Ovary (tissue), 9 donors: ENCODE results near the gene ADAMTS17. TPM values are rescaled to one million over a fixed set of nuclear protein-coding genes. Genes with fewer than 3 reads are reported as not detected.

Source experiments
- DNase-seq, 5 donors: peaks; one replicate each; pipeline ENCODE4 v3.0.0-alpha.2; 2019 to 2020
- H3K27ac ChIP-seq, 2 donors: fragments of 200-600 bp; one replicate each; pipeline versions ENCODE4 v1.5.1 to v1.8.0; 2019 to 2022
- H3K27me3 ChIP-seq: fragments of 200-600 bp; one replicate; pipeline ENCODE4 v1.8.0; 2022
- H3K36me3 ChIP-seq: fragments of 200-600 bp; sonication (generic); one replicate; pipeline ENCODE4 v1.5.1; 2019
- H3K4me1 ChIP-seq: one replicate; pipeline ENCODE4 v1.8.1; 2013; ENCODE audit warnings: mild to moderate bottlenecking, moderate library complexity; ENCODE audit not compliant: insufficient read depth
- H3K4me3 ChIP-seq: fragments of 200-600 bp; sonication (generic); one replicate; pipeline ENCODE4 v1.5.1; 2017
- H3K9me3 ChIP-seq, 2 donors: fragments of 200-600 bp in 1 of 2; sonication (generic) in 1 of 2; one replicate each; pipeline versions ENCODE4 v1.5.1 to v1.8.1; 2013 to 2019; ENCODE audit warnings: mild to moderate bottlenecking in 1 of 2, moderate library complexity in 1 of 2
- CTCF ChIP-seq, 3 donors: fragments of 450-650 bp in 2 of 3; fragments of 200-600 bp in 1 of 3; IDR thresholded peaks; one replicate each; pipeline versions ENCODE4 v1.5.1 to v1.8.0; 2016 to 2022; ENCODE audit warnings: antibody characterized with exemption in 3 of 3, mild to moderate bottlenecking in 1 of 3
- EP300 ChIP-seq: sonication (generic); formaldehyde crosslinking; IDR thresholded peaks from one replicate; pipeline ENCODE4 v1.6.1; 2017; ENCODE audit warnings: antibody characterized with exemption
- POLR2A ChIP-seq: fragments of 450-650 bp; IDR thresholded peaks from one replicate; pipeline ENCODE4 v1.6.1; 2017; ENCODE audit warnings: antibody characterized with exemption, mild to moderate bottlenecking, moderate library complexity
- WGBS, 3 donors: extraction: QIAGEN DNeasy Blood & Tissue Kit in 1 of 3; methylation state at CpG; one replicate each; pipeline versions ENCODE4 v1.1.5 to v1.1.7; 2013 to 2017; 5-methylcytosine and 5-hydroxymethylcytosine counted together
- intact Hi-C, 4 donors: fragments of 100-400 bp; cut with DNase I; formaldehyde crosslinking; loops; one replicate each; pipeline versions ENCODE4 v1.11.0 to v1.15.1; 2022 to 2023
- polyA plus RNA-seq, 2 donors: library from polyadenylated mRNA; stranded (reverse); fragments of 200-250 nt in 1 of 2; fragments of 350-450 nt in 1 of 2; fragmentation: Illumina TruSeq in 1 of 2; extraction: RNeasy Lipid Tissue Mini Kit (QIAGEN cat#74804) in 1 of 2; gene quantifications; one replicate each; pipeline ENCODE4 v1.2.3, GENCODE V29; 2013 to 2014
- total RNA-seq, 7 donors: library from RNA; depleted of rRNA in 2 of 7; stranded (reverse); fragments of >200 nt in 2 of 7; fragmentation: NEBNext Ultra II Directional in 3 of 7; extraction: Animal tissue kit (Norgen Biotek cat#: 25700) in 3 of 7; gene quantifications; one replicate each; pipeline versions ENCODE4 v1.1.0 to v1.2.4, GENCODE V29; 2016 to 2023
- donor health status: DM: no; HTN: no; CAD: no; lungs with moderate emphysema.
- donor health status: DM: no; HTN: no; CAD: no.
- donor health status: Bipolar disorder and iron deficiency.
- donor health status: DM: yes; HTN: yes; CAD: no.
- donor health status: DM: no; HTN: no; CAD: no.
- donor health status: DM: yes; HTN: yes; CAD: no.

The ADAMTS17 gene
- total and polyA plus RNA-seq, 9 donors = 1.3 to 11.3 (median 5.9) TPM

- intact Hi-C loops = no loop called here
Measured at GRCh38 chr15:100020189-100020588, 321.6 kb downstream of the ADAMTS17 start.

GRCh38 chr15:100019601-100020000 lies 322.2 kb downstream of the ADAMTS17 start:
- H3K4me1 ChIP-seq = no peaks in the 10 kb centered on the region
- no peak overlapping the region for H3K4me3 ChIP-seq
- no peaks in the 10 kb centered on the region for H3K27me3 ChIP-seq
- TF ChIP-seq POLR2A = no peak
- no peak for TF ChIP-seq EP300
- no peak for TF ChIP-seq CTCF (IDR thresholded peaks at IDR 0.05)
- DNase-seq = no peak
- no peak overlapping the region for H3K27ac ChIP-seq
- H3K36me3 ChIP-seq = no peaks in the 10 kb centered on the region
- intact Hi-C loops = no loop called here
- H3K9me3 ChIP-seq = no peaks in the 10 kb centered on the region
- 31 to 49% (median 33%) methylated on average over 6 of the region's 6 CpGs for WGBS, 3 donors

More at GRCh38 chr15:100020189-100020588, 321.6 kb downstream of the ADAMTS17 start:
- Histone ChIP-seq H3K9me3 (no peaks in the 10 kb centered on the region), H3K36me3 (no peaks in the 10 kb centered on the region), H3K27me3 (no peaks in the 10 kb centered on the region), H3K4me3 (no peak overlapping the region), H3K4me1 (no peaks in the 10 kb centered on the region), H3K27ac (no peak overlapping the region)
- DNase-seq = no peak
- WGBS, 3 donors = 61 to 81% (median 63%) methylated on average over 6 of the region's 6 CpGs
- TF ChIP-seq POLR2A (no peak), CTCF (IDR thresholded peaks at IDR 0.05) (no peak), EP300 (no peak)

GRCh38 chr15:100018191-100018590 lies 323.6 kb downstream of the ADAMTS17 start:
- no peaks in the 10 kb centered on the region for H3K27me3 ChIP-seq
- DNase-seq = no peak
- no peak overlapping the region for H3K4me3 ChIP-seq
- intact Hi-C loops = no loop called here
- no peaks in the 10 kb centered on the region for H3K36me3 ChIP-seq
- H3K9me3 ChIP-seq = no peaks in the 10 kb centered on the region
- H3K4me1 ChIP-seq = no peaks in the 10 kb centered on the region
- TF ChIP-seq CTCF (IDR thresholded peaks at IDR 0.05) = no peak
- TF ChIP-seq POLR2A = no peak
- no peak for TF ChIP-seq EP300
- H3K27ac ChIP-seq = no peak overlapping the region
- WGBS, 3 donors = 64 to 79% (median 69%) methylated on average over 4 of the region's 4 CpGs

GRCh38 chr15:100017140-100017539 lies 324.6 kb downstream of the ADAMTS17 start:
- Histone ChIP-seq H3K9me3 (no peaks in the 10 kb centered on the region), H3K27ac (no peak overlapping the region), H3K4me3 (no peak overlapping the region), H3K36me3 (no peaks in the 10 kb centered on the region), H3K27me3 (no peaks in the 10 kb centered on the region), H3K4me1 (no peaks in the 10 kb centered on the region)
- DNase-seq = no peak
- intact Hi-C loops = no loop called here
- 85 to 90% (median 87%) methylated on average over 7 of the region's 7 CpGs for WGBS, 3 donors
- TF ChIP-seq EP300 (no peak), POLR2A (no peak), CTCF (IDR thresholded peaks at IDR 0.05) (no peak)

- Histone ChIP-seq H3K4me3 (no peak overlapping the region), H3K9me3 (no peaks in the 10 kb centered on the region), H3K4me1 (no peaks in the 10 kb centered on the region), H3K27me3 (no peaks in the 10 kb centered on the region), H3K27ac (no peak overlapping the region), H3K36me3 (no peaks in the 10 kb centered on the region)
- WGBS, 3 donors = 96 to 100% (median 97%) methylated on average over 3 of the region's 3 CpGs
- intact Hi-C loops = no loop called here
- no peak for DNase-seq
- TF ChIP-seq POLR2A (no peak), EP300 (no peak), CTCF (IDR thresholded peaks at IDR 0.05) (no peak)
Measured at GRCh38 chr15:100016632-100017031, 325.1 kb downstream of the ADAMTS17 start.
